HepG2 (cell line): ENCODE results near the gene ZFP69. TPM values are rescaled to one million over a fixed set of nuclear protein-coding genes. Genes with fewer than 3 reads are reported as not detected.

ENCODE experiments used
- AKNA ChIP-seq: sonication (generic); formaldehyde crosslinking; IDR thresholded peaks from 2 replicates; pipeline ENCODE4 v1.4.0; 2020; ENCODE audit warnings: missing genetic modification reagents, borderline replicate concordance
- DMAP1 ChIP-seq: IDR thresholded peaks from 2 replicates; pipeline ENCODE4 v1.6.1; 2016
- FOXP1 ChIP-seq, 2 experiments: fragments of 450-650 bp in 1 of 2; IDR thresholded peaks; 2 replicates each; pipeline ENCODE4 v1.6.1; 2017 to 2018; ENCODE audit warnings: antibody characterized with exemption in 1 of 2
- JUN ChIP-seq: sonication (generic); formaldehyde crosslinking; IDR thresholded peaks from 2 replicates; pipeline ENCODE4 v1.4.0; 2020; ENCODE audit warnings: mild to moderate bottlenecking, missing genetic modification reagents
- KMT2A ChIP-seq: sonication (generic); formaldehyde crosslinking; IDR thresholded peaks from 2 replicates; pipeline ENCODE4 v1.4.0; 2020; ENCODE audit warnings: missing genetic modification reagents
- MATR3 ChIP-seq: sonication (generic); formaldehyde crosslinking; IDR thresholded peaks from 2 replicates; pipeline ENCODE4 v1.4.0; 2020; ENCODE audit warnings: missing genetic modification reagents
- PRPF4 ChIP-seq: fragments of 200-400 bp; formaldehyde crosslinking; IDR thresholded peaks from 2 replicates; pipeline ENCODE4 v1.6.1; 2016; ENCODE audit warnings: low read length, low read depth; ENCODE audit not compliant: poor library complexity, severe bottlenecking
- TFDP2 ChIP-seq: sonication (generic); formaldehyde crosslinking; IDR thresholded peaks from 2 replicates; pipeline ENCODE4 v1.4.0; 2020; ENCODE audit warnings: missing genetic modification reagents
- ZHX1 ChIP-seq: sonication (generic); formaldehyde crosslinking; IDR thresholded peaks from 2 replicates; pipeline ENCODE4 v1.8.1; 2022; ENCODE audit warnings: low read depth, mild to moderate bottlenecking, missing genetic modification reagents
- ZNF280D ChIP-seq: sonication (generic); formaldehyde crosslinking; IDR thresholded peaks from 2 replicates; pipeline ENCODE4 v1.5.1; 2020; ENCODE audit warnings: mild to moderate bottlenecking, missing genetic modification reagents
- ZNF3 ChIP-seq: IDR thresholded peaks from 2 replicates; pipeline ENCODE4 v1.7.0; 2017; ENCODE audit warnings: inconsistent platforms
- ZNF34 ChIP-seq: sonication (generic); formaldehyde crosslinking; IDR thresholded peaks from 2 replicates; pipeline ENCODE4 v1.4.0; 2020; ENCODE audit warnings: mild to moderate bottlenecking, missing genetic modification reagents, borderline replicate concordance
- ZNF768 ChIP-seq: sonication (generic); formaldehyde crosslinking; IDR thresholded peaks from 2 replicates; pipeline ENCODE4 v1.4.0; 2020; ENCODE audit warnings: missing genetic modification reagents
- polyA plus RNA-seq, 8 experiments: library from polyadenylated mRNA; depleted of rRNA in 3 of 8; stranded (reverse) in 7 of 8; unstranded in 1 of 8; fragments of >200 nt; fragmentation: Illumina TruSeq in 4 of 8; extraction: Trizol in 4 of 8; gene quantifications; 2 replicates each; pipeline versions ENCODE4 v1.2.1 to v1.2.3, GENCODE V29; 2011 to 2016; ENCODE audit warnings: low read depth in 4 of 8, missing spikeins in 1 of 8, mixed read lengths in 1 of 8; ENCODE audit not compliant: insufficient read depth in 1 of 8
- total RNA-seq, 5 experiments: library from RNA; depleted of rRNA; stranded (reverse); fragments of >200 nt; fragmentation: Illumina TruSeq; extraction: Trizol; gene quantifications; 2 replicates each; pipeline ENCODE4 v1.2.3, GENCODE V29; 2016; ENCODE audit warnings: low read depth in 1 of 5

Gene ZFP69
- total and polyA plus RNA-seq, 2 of the 13 experiments (the other 11 are each of a cell fraction or from before 2014, with no cell fraction given), result 2.6 to 5.6 TPM

GRCh38 chr1:40508375-40509341 lies 31.6 kb downstream of the ZFP69 start, which contains the start of gene EXO5 (continued):
- 0 out of 2 replicates have a peak, but pooled peaks have one; percentile 53 for TF ChIP-seq ZNF280D (CRISPR knock-in tag)
- TF ChIP-seq FOXP1 (IDR thresholded peaks at IDR 0.05), result no peak
- TF ChIP-seq FOXP1 (CRISPR knock-in tag; IDR thresholded peaks at IDR 0.05), result no peak
- TF ChIP-seq JUN (CRISPR knock-in tag), result 0 out of 2 replicates have a peak, but pooled peaks have one; percentile 34
- TF ChIP-seq AKNA (CRISPR knock-in tag), result peak; percentile 69; the same call in 1 of the 2 replicates
- TF ChIP-seq ZNF3 (CRISPR knock-in tag), result no peak
- peak; percentile 89 for TF ChIP-seq TFDP2 (CRISPR knock-in tag)
- TF ChIP-seq ZNF34 (CRISPR knock-in tag), result 0 out of 2 replicates have a peak, but pooled peaks have one; percentile 75
- no peak for TF ChIP-seq MATR3 (CRISPR knock-in tag)
- no peak for TF ChIP-seq ZHX1 (CRISPR knock-in tag)
- peak; percentile 79 for TF ChIP-seq ZNF768 (CRISPR knock-in tag)
- no peak for TF ChIP-seq PRPF4
- peak; percentile 97 for TF ChIP-seq KMT2A
- TF ChIP-seq DMAP1 (CRISPR knock-in tag), result 0 out of 2 replicates have a peak, but pooled peaks have one; percentile 70
